HepG2 (cell line): Measurements from ENCODE around the gene WNT5A. TPM values are rescaled to one million over a fixed set of nuclear protein-coding genes. Genes with fewer than 3 reads are reported as not detected.

Experiments used
- ATAC-seq: fragments of 200-7000 bp; cut with Tn5 transposase; 3 replicates; pipeline ENCODE4 v1.9.1; 2020; ENCODE audit warnings: mild to moderate bottlenecking, moderate library complexity
- BruUV-seq: library from RNA; stranded (reverse); fragments of 400-500 nt; replicated peaks from 2 replicates; lab custom pipeline; 2021; lab: Mats Ljungman, UMichigan
- CTCF ChIA-PET: fragments of 300-600 bp; formaldehyde crosslinking; extraction: SDS; loops from one replicate; lab custom pipeline; 2021; ENCODE audit warnings: low total read pairs, inconsistent platforms, low intra/inter-chr PET ratio; lab: Yijun Ruan, JAX
- POLR2A ChIA-PET: fragments of 350-600 bp; sonication (Branson Sonifier 250); formaldehyde crosslinking; loops from one replicate; lab custom pipeline; 2020; ENCODE audit warnings: antibody characterized with exemption, inconsistent platforms; lab: Yijun Ruan, JAX
- DNase-seq: peaks from one replicate; pipeline ENCODE4 v3.0.0-alpha.2; 2015; ENCODE audit warnings: low spot score
- FAIRE-seq: peaks from 3 replicates; lab custom pipeline; 2011; peaks lifted over from hg19 to GRCh38; lab: Jason Lieb, UNC
- H2AFZ ChIP-seq: one replicate; pipeline ENCODE4 v1.6.1; 2011; ENCODE audit warnings: low read length, inconsistent platforms
- H3K27ac ChIP-seq: fragments of 300-600 bp; 3 replicates; pipeline ENCODE4 v1.8.0; 2011; ENCODE audit warnings: mixed run types, mild to moderate bottlenecking, mixed read lengths, low read length, inconsistent platforms; ENCODE audit not compliant: insufficient read depth; ENCODE audit errors: extremely low read length
- H3K27me3 ChIP-seq, 2 experiments: fragments of 200-600 bp in 1 of 2; 2 replicates in 1 of 2; 3 replicates in 1 of 2; pipeline versions ENCODE4 v1.6.0 to v1.8.0; 2011; ENCODE audit warnings: low read length in 2 of 2, mild to moderate bottlenecking in 2 of 2, moderate library complexity in 2 of 2, inconsistent platforms in 1 of 2; ENCODE audit not compliant: insufficient read depth in 2 of 2, control insufficient read depth in 1 of 2
- H3K36me3 ChIP-seq, 2 experiments: fragments of 200-600 bp in 1 of 2; replicated peaks in 1 of 2; 2 replicates in 1 of 2; 3 replicates in 1 of 2; pipeline versions ENCODE4 v1.5.1 to v1.8.0; 2011; ENCODE audit warnings: low read length in 2 of 2, inconsistent platforms in 1 of 2; ENCODE audit not compliant: insufficient read depth in 2 of 2, control insufficient read depth in 1 of 2
- H3K4me1 ChIP-seq: 2 replicates; pipeline ENCODE4 v1.5.1; 2012; ENCODE audit warnings: low read length, inconsistent platforms; ENCODE audit not compliant: insufficient read depth
- H3K4me2 ChIP-seq: 2 replicates; pipeline ENCODE4 v1.6.0; 2011; ENCODE audit warnings: low read depth, low read length, inconsistent platforms
- H3K4me3 ChIP-seq, 3 experiments: fragments of 200-600 bp in 1 of 3; sonication (generic), shearing (Covaris generic) in 1 of 3; replicated peaks in 1 of 3; 2 replicates each; pipeline ENCODE4 v1.5.1; 2011 to 2016; ENCODE audit warnings: low read length in 3 of 3, inconsistent platforms in 2 of 3, low read depth in 2 of 3, mild to moderate bottlenecking in 2 of 3, control low read depth in 1 of 3, mixed read lengths in 1 of 3; ENCODE audit not compliant: insufficient read depth in 1 of 3
- H3K79me2 ChIP-seq: one replicate; pipeline ENCODE4 v1.6.1; 2011; ENCODE audit warnings: low read length, inconsistent platforms; ENCODE audit not compliant: insufficient read depth
- H3K9ac ChIP-seq: 2 replicates; pipeline ENCODE4 v1.6.0; 2011; ENCODE audit warnings: mild to moderate bottlenecking, low read depth, low read length, inconsistent platforms; ENCODE audit not compliant: insufficient read depth
- H3K9me3 ChIP-seq: 2 replicates; pipeline ENCODE4 v1.5.1; 2012; ENCODE audit warnings: mild to moderate bottlenecking, low read length
- H4K20me1 ChIP-seq: 2 replicates; pipeline ENCODE4 v1.6.0; 2011; ENCODE audit warnings: inconsistent platforms, mild to moderate bottlenecking, low read length, moderate library complexity; ENCODE audit not compliant: insufficient read depth
- FOXP1 ChIP-seq, 2 experiments: fragments of 450-650 bp in 1 of 2; IDR thresholded peaks; 2 replicates each; pipeline ENCODE4 v1.6.1; 2017 to 2018; ENCODE audit warnings: antibody characterized with exemption in 1 of 2
- IKZF1 ChIP-seq: fragments of 450-650 bp; IDR thresholded peaks from 2 replicates; pipeline ENCODE4 v1.7.1; 2016
- KLF9 ChIP-seq: IDR thresholded peaks from 2 replicates; pipeline ENCODE4 v1.6.1; 2016; ENCODE audit warnings: low read depth
- MEF2D ChIP-seq: sonication (generic); formaldehyde crosslinking; IDR thresholded peaks from 2 replicates; pipeline ENCODE4 v1.5.1; 2020; ENCODE audit warnings: mild to moderate bottlenecking, missing genetic modification reagents
- MTA3 ChIP-seq: sonication (generic); formaldehyde crosslinking; IDR thresholded peaks from 2 replicates; pipeline ENCODE4 v1.4.0; 2020; ENCODE audit warnings: missing genetic modification reagents
- MXD3 ChIP-seq: IDR thresholded peaks from 2 replicates; pipeline ENCODE4 v1.6.1; 2016; ENCODE audit warnings: mild to moderate bottlenecking, missing biosample characterization, missing genetic modification reagents
- PLRG1 ChIP-seq: fragments of 450-650 bp; conservative IDR thresholded peaks from 2 replicates; pipeline ENCODE4 v1.6.1; 2016
- PRMT3 ChIP-seq: sonication (generic); formaldehyde crosslinking; IDR thresholded peaks from 2 replicates; pipeline ENCODE4 v1.8.1; 2022; ENCODE audit warnings: low read depth, mild to moderate bottlenecking, moderate library complexity, missing genetic modification reagents, borderline replicate concordance
- RBM39 ChIP-seq: fragments of 200-400 bp; formaldehyde crosslinking; IDR thresholded peaks from one replicate; pipeline ENCODE4 v1.6.1; 2018; ENCODE audit warnings: antibody characterized with exemption, mild to moderate bottlenecking, low read depth, low read length; ENCODE audit not compliant: poor library complexity, severe bottlenecking
- RXRB ChIP-seq: IDR thresholded peaks from 2 replicates; pipeline ENCODE4 v1.6.1; 2016; ENCODE audit warnings: borderline replicate concordance, missing genetic modification reagents, missing compliant biosample characterization
- THAP8 ChIP-seq: sonication (generic); formaldehyde crosslinking; IDR thresholded peaks from 2 replicates; pipeline ENCODE4 v1.5.1; 2020; ENCODE audit warnings: missing genetic modification reagents, mild to moderate bottlenecking, borderline replicate concordance
- XRCC5 ChIP-seq: fragments of 200-400 bp; formaldehyde crosslinking; optimal IDR thresholded peaks from 2 replicates; pipeline ENCODE3; 2017; ENCODE audit warnings: mild to moderate bottlenecking, low read length
- ZBTB42 ChIP-seq: sonication (generic); formaldehyde crosslinking; IDR thresholded peaks from 2 replicates; pipeline ENCODE4 v1.5.0; 2020; ENCODE audit warnings: mild to moderate bottlenecking, missing genetic modification reagents
- ZNF556 ChIP-seq: sonication (generic); formaldehyde crosslinking; IDR thresholded peaks from 2 replicates; pipeline ENCODE4 v1.4.0; 2020; ENCODE audit warnings: mild to moderate bottlenecking, missing genetic modification reagents, borderline replicate concordance
- ZNF749 ChIP-seq: sonication (generic); formaldehyde crosslinking; IDR thresholded peaks from 2 replicates; pipeline ENCODE4 v1.8.0; 2022; ENCODE audit warnings: mild to moderate bottlenecking, missing genetic modification reagents, moderate library complexity, borderline replicate concordance
- ZNF782 ChIP-seq: sonication (generic); formaldehyde crosslinking; IDR thresholded peaks from 2 replicates; pipeline ENCODE4 v1.4.0; 2020; ENCODE audit warnings: missing genetic modification reagents, mild to moderate bottlenecking, borderline replicate concordance
- WGBS: methylation state at CpG from one replicate; pipeline ENCODE4 v1.1.6; 2017; ENCODE audit warnings: low lambda C conversion rate; 5-methylcytosine and 5-hydroxymethylcytosine counted together
- in situ Hi-C: cut with HindIII; loops from 2 replicates; pipeline ENCODE4 v1.10.0; 2017; ENCODE audit warnings: low pct_unique_long_range_greater_than_20kb; ENCODE audit not compliant: extremely low pct_ligation_motif_present
- intact Hi-C: fragments of 100-400 bp; cut with micrococcal nuclease; formaldehyde crosslinking; loops from one replicate; pipeline ENCODE4 v1.10.0; 2022; ENCODE audit not compliant: unreplicated experiment
- polyA plus RNA-seq, 8 experiments: library from polyadenylated mRNA; depleted of rRNA in 3 of 8; stranded (reverse) in 7 of 8; unstranded in 1 of 8; fragments of >200 nt; fragmentation: Illumina TruSeq in 4 of 8; extraction: Trizol in 4 of 8; gene quantifications; 2 replicates each; pipeline versions ENCODE4 v1.2.1 to v1.2.3, GENCODE V29; 2011 to 2016; ENCODE audit warnings: low read depth in 4 of 8, missing spikeins in 1 of 8, mixed read lengths in 1 of 8; ENCODE audit not compliant: insufficient read depth in 1 of 8
- total RNA-seq, 5 experiments: library from RNA; depleted of rRNA; stranded (reverse); fragments of >200 nt; fragmentation: Illumina TruSeq; extraction: Trizol; gene quantifications; 2 replicates each; pipeline ENCODE4 v1.2.3, GENCODE V29; 2016; ENCODE audit warnings: low read depth in 1 of 5
- TF ChIP-seq, protein P1 (sequence below): IDR thresholded peaks from 2 replicates; pipeline ENCODE4 v1.6.1; 2012; ENCODE audit warnings: low read depth, low read length, improper control_type of control experiment

The WNT5A gene
- total and polyA plus RNA-seq, 2 of the 13 experiments (the other 11 are each of a cell fraction or from before 2014, with no cell fraction given): not detected

GRCh38 chr3:55512571-55513343 lies 25.7 kb upstream of the WNT5A start:
- ATAC-seq: no peak
- Histone ChIP-seq H3K9ac (no peak overlapping the region), H3K4me2 (no peak overlapping the region), H4K20me1 (no peaks in the 10 kb centered on the region), H3K4me3 (no peak overlapping the region), H3K27ac (no peak overlapping the region), H3K4me1 (no peaks in the 10 kb centered on the region), H3K79me2 (no peaks in the 10 kb centered on the region), H3K27me3 (peaks cover 0 to 1% of the 10 kb centered on the region in 2 experiments; a peak in 2 of 5 replicates)
- no peak for FAIRE-seq
- 28% methylated on average over 11 of the region's 11 CpGs for WGBS
- BruUV-seq: no TSS peak
- POLR2A ChIA-PET: no interaction called here
- intact Hi-C loops: no loop called here
- CTCF ChIA-PET: no interaction called here
- TF ChIP-seq RXRB (no peak), PLRG1 (no peak), ZNF782 (CRISPR knock-in tag) (no peak), ZBTB42 (CRISPR knock-in tag) (no peak), MEF2D (CRISPR knock-in tag) (no peak), MXD3 (CRISPR knock-in tag) (no peak), KLF9 (CRISPR knock-in tag) (no peak), ZNF556 (CRISPR knock-in tag) (no peak), RBM39 (no peak), XRCC5 (no peak), ZNF749 (CRISPR knock-in tag) (no peak), IKZF1 (no peak), MTA3 (no peak), PRMT3 (CRISPR knock-in tag) (no peak), FOXP1 (IDR thresholded peaks at IDR 0.05) (no peak), FOXP1 (CRISPR knock-in tag; IDR thresholded peaks at IDR 0.05) (no peak), THAP8 (CRISPR knock-in tag) (no peak)
- TF ChIP-seq, protein P1, sequence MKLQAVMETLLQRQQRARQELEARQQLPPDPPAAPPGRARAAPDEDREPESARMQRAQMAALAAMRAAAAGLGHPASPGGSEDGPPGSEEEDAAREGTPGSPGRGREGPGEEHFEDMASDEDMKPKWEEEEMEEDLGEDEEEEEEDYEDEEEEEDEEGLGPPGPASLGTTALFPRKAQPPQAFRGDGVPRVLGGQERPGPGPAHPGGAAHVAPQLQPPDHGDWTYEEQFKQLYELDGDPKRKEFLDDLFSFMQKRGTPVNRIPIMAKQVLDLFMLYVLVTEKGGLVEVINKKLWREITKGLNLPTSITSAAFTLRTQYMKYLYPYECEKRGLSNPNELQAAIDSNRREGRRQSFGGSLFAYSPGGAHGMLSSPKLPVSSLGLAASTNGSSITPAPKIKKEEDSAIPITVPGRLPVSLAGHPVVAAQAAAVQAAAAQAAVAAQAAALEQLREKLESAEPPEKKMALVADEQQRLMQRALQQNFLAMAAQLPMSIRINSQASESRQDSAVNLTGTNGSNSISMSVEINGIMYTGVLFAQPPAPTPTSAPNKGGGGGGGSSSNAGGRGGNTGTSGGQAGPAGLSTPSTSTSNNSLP: no peak
- TF ChIP-seq, all 625 proteins: peak for 0
- in situ Hi-C loops: no loop called here
- Histone ChIP-seq H3K9me3 (no peaks in the 10 kb centered on the region), H2AFZ (no peak overlapping the region), H3K36me3 (no peaks in the 10 kb centered on the region)
- DNase-seq: no peak
